WTC11 (cell line): ENCODE data around the gene FRMD4B. TPM values are rescaled to one million over a fixed set of nuclear protein-coding genes. Genes with fewer than 3 reads are reported as not detected.
A peak's percentile ranks its signal among the peaks of the same experiment; 100 is the strongest.

Source experiments
- ATAC-seq: fragments of 200-7000 bp; cut with Tn5 transposase; 2 replicates; pipeline ENCODE4 v1.10.0; 2021; ENCODE audit warnings: mild to moderate bottlenecking, moderate library complexity
- CTCF ChIA-PET: fragments of 300-600 bp; sonication (Branson Sonifier 250); formaldehyde crosslinking; loops from one replicate; lab custom pipeline; 2021; ENCODE audit warnings: antibody characterized with exemption; lab: Charles Lee
- POLR2A ChIA-PET: fragments of 350-600 bp; sonication (Branson Sonifier 250); formaldehyde crosslinking; loops from one replicate; lab custom pipeline; 2021; ENCODE audit warnings: antibody characterized with exemption; lab: Charles Lee
- DNase-seq: peaks from one replicate; pipeline ENCODE4 v3.0.0; 2021; ENCODE audit warnings: low spot score
- H3K27ac Mint-ChIP-seq: 2 replicates; pipeline ENCODE4 v1.8.0; 2021; ENCODE audit warnings: mixed read lengths
- H3K27me3 Mint-ChIP-seq: 2 replicates; pipeline ENCODE4 v1.8.0; 2021; ENCODE audit warnings: low read depth, mild to moderate bottlenecking, moderate library complexity, mixed read lengths
- H3K36me3 Mint-ChIP-seq: 2 replicates; pipeline ENCODE4 v1.8.0; 2021; ENCODE audit warnings: mixed read lengths
- H3K4me1 Mint-ChIP-seq: 2 replicates; pipeline ENCODE4 v1.8.0; 2022; ENCODE audit warnings: mixed read lengths
- H3K4me3 Mint-ChIP-seq: 2 replicates; pipeline ENCODE4 v1.8.0; 2021; ENCODE audit warnings: mild to moderate bottlenecking, moderate library complexity, mixed read lengths
- H3K9me3 Mint-ChIP-seq: 2 replicates; pipeline ENCODE4 v1.8.0; 2021; ENCODE audit warnings: mixed read lengths
- CREM ChIP-seq: sonication (generic); formaldehyde crosslinking; IDR thresholded peaks from 2 replicates; pipeline ENCODE4 v1.8.1; 2022; ENCODE audit warnings: mild to moderate bottlenecking, missing genetic modification reagents, moderate library complexity
- E2F4 ChIP-seq: sonication (generic); formaldehyde crosslinking; IDR thresholded peaks from 2 replicates; pipeline ENCODE4 v1.8.1; 2022; ENCODE audit warnings: low read depth, mild to moderate bottlenecking, moderate library complexity, missing genetic modification reagents, borderline replicate concordance
- FOXJ3 ChIP-seq: sonication (generic); formaldehyde crosslinking; IDR thresholded peaks from 2 replicates; pipeline ENCODE4 v1.9.0; 2021; ENCODE audit warnings: missing genetic modification reagents, mild to moderate bottlenecking, borderline replicate concordance
- FOXK1 ChIP-seq: sonication (generic); formaldehyde crosslinking; IDR thresholded peaks from 2 replicates; pipeline ENCODE4 v1.8.0; 2022; ENCODE audit warnings: mild to moderate bottlenecking, moderate library complexity, missing genetic modification reagents
- FOXP4 ChIP-seq: sonication (generic); formaldehyde crosslinking; IDR thresholded peaks from 2 replicates; pipeline ENCODE4 v1.8.0; 2022; ENCODE audit warnings: mild to moderate bottlenecking, missing genetic modification reagents
- GRHL2 ChIP-seq: fragments of 250-450 bp; sonication (Bioruptor Pico); IDR thresholded peaks from 2 replicates; pipeline ENCODE4 v1.8.0; 2022; ENCODE audit warnings: mild to moderate bottlenecking, moderate library complexity; ENCODE audit not compliant: insufficient replicate concordance, severe bottlenecking
- IRF1 ChIP-seq: sonication (generic); formaldehyde crosslinking; IDR thresholded peaks from 2 replicates; pipeline ENCODE4 v1.8.0; 2023; ENCODE audit warnings: missing genetic modification reagents
- JAZF1 ChIP-seq: fragments of 250-450 bp; sonication (Bioruptor Pico); IDR thresholded peaks from 2 replicates; pipeline ENCODE4 v1.9.0; 2021; ENCODE audit warnings: moderate library complexity, mild to moderate bottlenecking, inconsistent platforms
- MXD4 ChIP-seq: fragments of 250-450 bp; sonication (Bioruptor Pico); IDR thresholded peaks from 2 replicates; pipeline ENCODE4 v1.8.0; 2021; ENCODE audit warnings: mild to moderate bottlenecking, moderate library complexity, borderline replicate concordance
- MYBL2 ChIP-seq: sonication (generic); formaldehyde crosslinking; IDR thresholded peaks from 2 replicates; pipeline ENCODE4 v1.8.1; 2023; ENCODE audit warnings: mild to moderate bottlenecking, moderate library complexity, missing genetic modification reagents
- NFE2L1 ChIP-seq: sonication (generic); formaldehyde crosslinking; IDR thresholded peaks from 2 replicates; pipeline ENCODE4 v1.8.1; 2023; ENCODE audit warnings: missing genetic modification reagents
- PRDM15 ChIP-seq: sonication (generic); formaldehyde crosslinking; IDR thresholded peaks from 2 replicates; pipeline ENCODE4 v1.8.0; 2022; ENCODE audit warnings: missing genetic modification reagents
- RELA ChIP-seq: sonication (generic); formaldehyde crosslinking; IDR thresholded peaks from 2 replicates; pipeline ENCODE4 v1.8.1; 2022; ENCODE audit warnings: missing genetic modification reagents, mild to moderate bottlenecking, borderline replicate concordance
- RORB ChIP-seq: fragments of 250-450 bp; sonication (Bioruptor Pico); IDR thresholded peaks from 2 replicates; pipeline ENCODE4 v1.9.0; 2021; ENCODE audit warnings: mild to moderate bottlenecking
- SMAD3 ChIP-seq: sonication (generic); formaldehyde crosslinking; IDR thresholded peaks from 2 replicates; pipeline ENCODE4 v1.8.0; 2022; ENCODE audit warnings: missing genetic modification reagents, mild to moderate bottlenecking, borderline replicate concordance
- SMAD4 ChIP-seq: sonication (generic); formaldehyde crosslinking; IDR thresholded peaks from 2 replicates; pipeline ENCODE4 v1.8.0; 2022; ENCODE audit warnings: mild to moderate bottlenecking, missing genetic modification reagents
- TEAD4 ChIP-seq: sonication (generic); formaldehyde crosslinking; IDR thresholded peaks from 2 replicates; pipeline ENCODE4 v1.8.0; 2022; ENCODE audit warnings: mild to moderate bottlenecking, missing genetic modification reagents
- ZMAT4 ChIP-seq: fragments of 250-450 bp; sonication (Bioruptor Pico); IDR thresholded peaks from 2 replicates; pipeline ENCODE4 v1.9.0; 2021; ENCODE audit warnings: mild to moderate bottlenecking
- ZNF263 ChIP-seq: sonication (generic); formaldehyde crosslinking; IDR thresholded peaks from 2 replicates; pipeline ENCODE4 v1.8.1; 2022; ENCODE audit warnings: low read depth, mild to moderate bottlenecking, moderate library complexity, missing genetic modification reagents
- ZNF512 ChIP-seq: sonication (generic); formaldehyde crosslinking; IDR thresholded peaks from 2 replicates; pipeline ENCODE4 v1.8.1; 2022; ENCODE audit warnings: missing genetic modification reagents, borderline replicate concordance
- total RNA-seq: library from RNA; stranded (reverse); gene quantifications from 3 replicates; pipeline ENCODE4 v1.2.3, GENCODE V29; 2021

Gene FRMD4B
- total RNA-seq, 1 experiment from 2014 or later = 6.7 TPM

GRCh38 chr3:69392850-69393249, 7.0 kb upstream of the FRMD4B start:
- Mint-ChIP-seq H3K27ac (peak overlapping the region; percentile 87), H3K27me3 (no peaks in the 10 kb centered on the region), H3K36me3 (peaks cover 13% of the 10 kb centered on the region), H3K9me3 (peaks cover 15% of the 10 kb centered on the region), H3K4me1 (peaks cover 37% of the 10 kb centered on the region), H3K4me3 (no peak overlapping the region; the same call in 1 of the 2 replicates)
- TF ChIP-seq MYBL2 = no peak
- no peak for TF ChIP-seq FOXK1
- no peak for TF ChIP-seq SMAD3
- no peak for TF ChIP-seq RORB (CRISPR knock-in tag)
- no peak for TF ChIP-seq TEAD4
- no peak for TF ChIP-seq ZNF512
- TF ChIP-seq E2F4 (CRISPR knock-in tag) = no peak
- no peak for TF ChIP-seq SMAD4
- no peak for TF ChIP-seq JAZF1 (CRISPR knock-in tag)
- TF ChIP-seq IRF1 (CRISPR knock-in tag) = no peak
- TF ChIP-seq MXD4 (CRISPR knock-in tag) = no peak
- no peak for TF ChIP-seq FOXP4 (CRISPR knock-in tag)
- TF ChIP-seq FOXJ3 (CRISPR knock-in tag) = no peak
- no peak for TF ChIP-seq NFE2L1 (CRISPR knock-in tag)
- no peak for TF ChIP-seq CREM
- TF ChIP-seq RELA (CRISPR knock-in tag) = no peak
- no peak for TF ChIP-seq PRDM15
- no peak for TF ChIP-seq ZMAT4 (CRISPR knock-in tag)
- TF ChIP-seq GRHL2 (CRISPR knock-in tag) = no peak
- no peak for TF ChIP-seq ZNF263
- ChIA-PET POLR2A (no interaction called here), CTCF (interaction anchor here (0.6 to 1.2 kb wide), 3 partner anchors 16 to 278 kb away, joined by 3 to 4 read pairs (median 3); no protein-coding TSS in a partner anchor)
- DNase-seq (no peak), ATAC-seq (peak; percentile 66)
